Testis (tissue), 2 donors: ENCODE data around the gene SLC22A2.

Source experiments
- CTCF ChIP-seq, 3 experiments: fragments of 450-650 bp in 2 of 3; fragments of 200-600 bp in 1 of 3; sonication (generic) in 1 of 3; IDR thresholded peaks; one replicate each; pipeline ENCODE4 v1.5.1; 2016 to 2019; ENCODE audit warnings: antibody characterized with exemption in 3 of 3, mild to moderate bottlenecking in 2 of 3, moderate library complexity in 1 of 3
- POLR2A ChIP-seq: fragments of 450-650 bp; IDR thresholded peaks from one replicate; pipeline ENCODE4 v1.6.1; 2017; ENCODE audit warnings: antibody characterized with exemption, mild to moderate bottlenecking, moderate library complexity

- TF ChIP-seq POLR2A (no peak), CTCF (IDR thresholded peaks at IDR 0.05) (no peak)
Measured at GRCh38 chr6:160172704-160173103, 85.9 kb downstream of the SLC22A2 start.
